PC-9 (cell line): Measurements from ENCODE around the gene RAB3B.

Experiments used
- EZH2 ChIP-seq: fragments of 200-600 bp; sonication (generic); IDR thresholded peaks from 2 replicates; pipeline ENCODE4 v1.8.0; 2017; ENCODE audit warnings: antibody characterized with exemption, low read depth
- TF ChIP-seq, protein P1 (sequence below): fragments of 200-600 bp; sonication (generic); conservative IDR thresholded peaks from 2 replicates; pipeline ENCODE4 v1.6.1; 2017; ENCODE audit warnings: mixed run types, antibody characterized with exemption, mild to moderate bottlenecking, moderate library complexity

DNA sequence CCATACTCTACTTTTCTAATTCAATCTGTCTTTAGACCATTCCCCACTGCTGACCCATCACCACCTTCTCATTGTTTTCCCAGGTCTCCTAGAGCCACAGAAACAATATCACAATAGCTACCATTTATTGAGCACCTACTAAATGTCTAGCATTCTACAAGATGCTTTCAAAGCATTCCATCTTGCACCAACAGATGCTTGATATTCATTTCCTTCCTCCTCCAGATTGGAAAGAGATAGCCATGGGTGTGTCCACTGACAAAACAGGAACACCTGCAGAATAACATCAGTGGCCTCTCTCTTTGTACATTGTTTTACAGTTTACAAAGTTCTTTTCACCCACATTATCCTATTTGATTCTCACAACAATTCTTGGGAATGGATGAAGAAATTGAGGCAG lies 2.2 kb downstream of the RAB3B start:
- TF ChIP-seq, protein P1, sequence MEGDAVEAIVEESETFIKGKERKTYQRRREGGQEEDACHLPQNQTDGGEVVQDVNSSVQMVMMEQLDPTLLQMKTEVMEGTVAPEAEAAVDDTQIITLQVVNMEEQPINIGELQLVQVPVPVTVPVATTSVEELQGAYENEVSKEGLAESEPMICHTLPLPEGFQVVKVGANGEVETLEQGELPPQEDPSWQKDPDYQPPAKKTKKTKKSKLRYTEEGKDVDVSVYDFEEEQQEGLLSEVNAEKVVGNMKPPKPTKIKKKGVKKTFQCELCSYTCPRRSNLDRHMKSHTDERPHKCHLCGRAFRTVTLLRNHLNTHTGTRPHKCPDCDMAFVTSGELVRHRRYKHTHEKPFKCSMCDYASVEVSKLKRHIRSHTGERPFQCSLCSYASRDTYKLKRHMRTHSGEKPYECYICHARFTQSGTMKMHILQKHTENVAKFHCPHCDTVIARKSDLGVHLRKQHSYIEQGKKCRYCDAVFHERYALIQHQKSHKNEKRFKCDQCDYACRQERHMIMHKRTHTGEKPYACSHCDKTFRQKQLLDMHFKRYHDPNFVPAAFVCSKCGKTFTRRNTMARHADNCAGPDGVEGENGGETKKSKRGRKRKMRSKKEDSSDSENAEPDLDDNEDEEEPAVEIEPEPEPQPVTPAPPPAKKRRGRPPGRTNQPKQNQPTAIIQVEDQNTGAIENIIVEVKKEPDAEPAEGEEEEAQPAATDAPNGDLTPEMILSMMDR = no peak
- TF ChIP-seq EZH2 = no peak
